Trophoblast cell (in vitro differentiated cells and primary cell): Measurements from ENCODE around the gene VSTM4.

Experiments
- DNase-seq, 2 donors: peaks; one replicate each; pipeline ENCODE4 v3.0.0-alpha.2; 2016
- H2AFZ ChIP-seq: 2 replicates; pipeline ENCODE4 v1.6.1; 2013; ENCODE audit warnings: low read length, moderate library complexity, mild to moderate bottlenecking; ENCODE audit not compliant: insufficient read depth, poor library complexity
- H2AK5ac ChIP-seq: 2 replicates; pipeline ENCODE4 v1.6.1; 2013; ENCODE audit warnings: mild to moderate bottlenecking, low read length
- H2BK120ac ChIP-seq: 2 replicates; pipeline ENCODE4 v1.6.1; 2013; ENCODE audit warnings: low read length, mild to moderate bottlenecking, moderate library complexity; ENCODE audit not compliant: insufficient read depth, poor library complexity
- H2BK12ac ChIP-seq: 2 replicates; pipeline ENCODE4 v1.6.1; 2013; ENCODE audit warnings: mild to moderate bottlenecking, low read length, moderate library complexity
- H2BK5ac ChIP-seq: 2 replicates; pipeline ENCODE4 v1.6.1; 2013; ENCODE audit warnings: low read length, low read depth, moderate library complexity, mild to moderate bottlenecking; ENCODE audit not compliant: poor library complexity
- H3K14ac ChIP-seq: 2 replicates; pipeline ENCODE4 v1.6.1; 2013; ENCODE audit warnings: mild to moderate bottlenecking, low read length
- H3K18ac ChIP-seq: 2 replicates; pipeline ENCODE4 v1.6.1; 2013; ENCODE audit warnings: mild to moderate bottlenecking, low read length
- H3K23ac ChIP-seq: 2 replicates; pipeline ENCODE4 v1.6.1; 2013; ENCODE audit warnings: low read length
- H3K27ac ChIP-seq: 2 replicates; pipeline ENCODE4 v1.5.1; 2013; ENCODE audit warnings: low read depth, mild to moderate bottlenecking, inconsistent platforms, low read length, moderate library complexity
- H3K27me3 ChIP-seq: 2 replicates; pipeline ENCODE4 v1.6.1; 2013; ENCODE audit warnings: inconsistent platforms, mild to moderate bottlenecking, low read length, moderate library complexity; ENCODE audit not compliant: insufficient read depth
- H3K36me3 ChIP-seq, 2 experiments: 1 replicate in 1 of 2; 2 replicates in 1 of 2; pipeline ENCODE4 v1.6.1; 2013; ENCODE audit warnings: low read length in 2 of 2, mild to moderate bottlenecking in 2 of 2, moderate library complexity in 1 of 2; ENCODE audit not compliant: insufficient read depth in 2 of 2, control insufficient read depth in 1 of 2
- H3K4ac ChIP-seq: 2 replicates; pipeline ENCODE4 v1.6.1; 2013; ENCODE audit warnings: low read depth, mild to moderate bottlenecking, low read length, moderate library complexity
- H3K4me1 ChIP-seq, 2 experiments: 1 replicate in 1 of 2; 2 replicates in 1 of 2; pipeline ENCODE4 v1.6.1; 2013; ENCODE audit warnings: low read length in 2 of 2, mild to moderate bottlenecking in 2 of 2, moderate library complexity in 1 of 2; ENCODE audit not compliant: insufficient read depth in 2 of 2, control insufficient read depth in 1 of 2
- H3K4me2 ChIP-seq: 2 replicates; pipeline ENCODE4 v1.6.1; 2013; ENCODE audit warnings: inconsistent platforms, mild to moderate bottlenecking, low read length, moderate library complexity
- H3K4me3 ChIP-seq: 2 replicates; pipeline ENCODE4 v1.5.1; 2013; ENCODE audit warnings: mild to moderate bottlenecking, low read depth, low read length, inconsistent platforms
- H3K79me1 ChIP-seq: one replicate; pipeline ENCODE4 v1.6.1; 2013; ENCODE audit warnings: low read length
- H3K79me2 ChIP-seq: 2 replicates; pipeline ENCODE4 v1.6.1; 2013; ENCODE audit warnings: low read length, mild to moderate bottlenecking; ENCODE audit not compliant: control insufficient read depth, insufficient read depth, poor library complexity
- H3K9ac ChIP-seq: 2 replicates; pipeline ENCODE4 v1.6.1; 2013; ENCODE audit warnings: mild to moderate bottlenecking, low read length
- H3K9me3 ChIP-seq: 2 replicates; pipeline ENCODE4 v1.6.1; 2013; ENCODE audit warnings: low read depth, mild to moderate bottlenecking, control low read depth, inconsistent platforms, low read length; ENCODE audit not compliant: insufficient read depth
- H4K12ac ChIP-seq: 2 replicates; pipeline ENCODE4 v1.6.1; 2013; ENCODE audit warnings: low read depth, mild to moderate bottlenecking, low read length, moderate library complexity
- H4K8ac ChIP-seq: 2 replicates; pipeline ENCODE4 v1.6.1; 2013; ENCODE audit warnings: low read depth, mild to moderate bottlenecking, low read length, moderate library complexity
- H4K91ac ChIP-seq: one replicate; pipeline ENCODE4 v1.6.1; 2013; ENCODE audit warnings: low read depth, mild to moderate bottlenecking, low read length, moderate library complexity
- WGBS: extraction: QIAGEN DNeasy Blood & Tissue Kit; methylation state at CpG from one replicate; pipeline ENCODE4 v1.1.7; 2013; ENCODE audit warnings: missing lambda C conversion rate; ENCODE audit not compliant: insufficient read length, insufficient coverage; ENCODE audit errors: extremely low coverage; 5-methylcytosine and 5-hydroxymethylcytosine counted together

Gene VSTM4

DNA sequence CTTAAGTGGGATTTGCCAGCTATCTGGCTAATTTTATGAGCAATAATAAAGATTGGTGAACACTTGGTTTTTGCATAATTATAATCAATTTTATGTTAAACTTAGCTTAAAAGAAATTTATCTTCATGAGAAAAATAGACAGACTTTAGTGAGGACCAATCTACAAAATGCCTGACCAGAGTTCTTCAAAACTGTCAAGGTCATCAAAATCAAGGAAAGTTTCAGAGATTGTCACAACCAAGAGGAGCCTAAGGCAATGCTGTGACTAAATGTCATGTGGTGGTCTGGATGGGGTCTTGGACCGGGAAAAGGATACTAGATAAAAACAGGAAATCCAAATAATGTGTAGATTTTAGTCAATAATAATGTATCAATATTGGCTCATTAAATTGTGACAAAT is 36.2 kb upstream of the VSTM4 start:
- no peaks in the 10 kb centered on the region for H3K4me1 ChIP-seq
- no peak for DNase-seq
- H4K91ac ChIP-seq, result no peak overlapping the region
- H3K36me3 ChIP-seq, result no peaks in the 10 kb centered on the region
- no peak overlapping the region for H3K14ac ChIP-seq
- no peaks in the 10 kb centered on the region for H3K79me2 ChIP-seq
- H3K9ac ChIP-seq, result no peak overlapping the region
- no peak overlapping the region for H3K18ac ChIP-seq
- H3K4me2 ChIP-seq, result no peak overlapping the region
- H2AFZ ChIP-seq, result no peak overlapping the region
- H3K27me3 ChIP-seq, result no peaks in the 10 kb centered on the region
- WGBS, result no CpG with 5 or more reads among the region's 1 CpG
- H3K4ac ChIP-seq, result no peak overlapping the region
- H2BK12ac ChIP-seq, result no peak overlapping the region
- no peaks in the 10 kb centered on the region for H3K79me1 ChIP-seq
- H3K27ac ChIP-seq, result no peak overlapping the region
- no peak overlapping the region for H2BK120ac ChIP-seq
- H4K8ac ChIP-seq, result no peak overlapping the region
- H3K23ac ChIP-seq, result no peak overlapping the region
- no peaks in the 10 kb centered on the region for H3K9me3 ChIP-seq
- no peak overlapping the region for H2AK5ac ChIP-seq
- H3K4me3 ChIP-seq, result no peak overlapping the region
- no peak overlapping the region for H2BK5ac ChIP-seq
- H4K12ac ChIP-seq, result no peak overlapping the region

DNA sequence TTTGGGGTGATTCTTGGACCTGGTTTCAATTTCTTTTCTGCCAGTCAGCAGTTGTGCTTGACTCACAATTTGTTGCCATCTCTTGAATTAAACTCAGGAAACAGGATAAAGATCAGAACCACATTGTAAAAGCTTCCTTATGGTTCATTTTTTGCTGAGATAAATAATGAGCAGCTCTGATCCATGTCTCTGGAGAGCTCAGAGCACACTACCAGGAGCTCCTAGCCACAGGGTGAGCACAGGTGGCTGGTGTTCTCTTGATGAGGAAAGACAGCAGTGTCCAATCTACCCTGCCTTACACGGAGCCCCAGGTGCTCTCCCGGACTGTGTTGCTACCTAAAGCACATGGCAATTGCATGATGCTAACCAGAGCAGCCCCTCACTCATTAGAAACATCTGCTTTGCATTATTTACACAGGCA is 35.7 kb upstream of the VSTM4 start:
- Histone ChIP-seq H3K27me3 (no peaks in the 10 kb centered on the region), H2BK12ac (no peak overlapping the region), H3K4me2 (no peak overlapping the region), H3K79me2 (no peaks in the 10 kb centered on the region), H3K79me1 (no peaks in the 10 kb centered on the region), H3K14ac (no peak overlapping the region), H3K23ac (no peak overlapping the region), H4K8ac (no peak overlapping the region), H2BK5ac (no peak overlapping the region), H2AFZ (no peak overlapping the region), H3K4ac (no peak overlapping the region), H2AK5ac (no peak overlapping the region), H4K91ac (no peak overlapping the region), H3K27ac (no peak overlapping the region), H3K9ac (no peak overlapping the region), H2BK120ac (no peak overlapping the region), H3K36me3 (no peaks in the 10 kb centered on the region), H4K12ac (no peak overlapping the region), H3K18ac (no peak overlapping the region), H3K9me3 (no peaks in the 10 kb centered on the region), H3K4me1 (no peaks in the 10 kb centered on the region), H3K4me3 (no peak overlapping the region)
- WGBS, result no CpG with 5 or more reads among the region's 2 CpGs
- DNase-seq, result no peak

DNA sequence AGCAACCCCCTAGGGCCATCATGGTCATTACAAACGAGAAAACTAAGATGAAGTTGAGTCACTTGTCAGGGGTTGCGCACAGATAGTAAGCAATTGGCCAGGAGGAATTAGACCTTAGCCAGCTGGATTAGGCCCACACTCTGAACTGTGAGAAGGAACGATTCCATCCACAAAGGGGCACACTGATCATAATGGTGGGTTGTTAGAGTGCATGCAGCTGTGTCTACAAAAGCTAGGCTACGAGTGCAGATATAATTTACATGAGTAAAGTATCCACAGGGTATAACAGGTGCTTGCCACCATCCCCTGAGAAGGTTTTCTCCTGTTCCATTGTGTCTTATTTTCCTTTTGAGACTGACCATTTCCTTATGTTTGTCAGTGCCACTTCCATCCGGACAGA is 35.1 kb upstream of the VSTM4 start:
- no peaks in the 10 kb centered on the region for H3K36me3 ChIP-seq
- H2BK120ac ChIP-seq, result no peak overlapping the region
- H3K79me1 ChIP-seq, result no peaks in the 10 kb centered on the region
- H2BK12ac ChIP-seq, result no peak overlapping the region
- H2BK5ac ChIP-seq, result no peak overlapping the region
- no peak overlapping the region for H3K23ac ChIP-seq
- no peak overlapping the region for H2AK5ac ChIP-seq
- H3K27ac ChIP-seq, result no peak overlapping the region
- peaks cover 2% of the 10 kb centered on the region for H3K9me3 ChIP-seq
- DNase-seq, result no peak
- H2AFZ ChIP-seq, result no peak overlapping the region
- H3K79me2 ChIP-seq, result no peaks in the 10 kb centered on the region
- H4K12ac ChIP-seq, result no peak overlapping the region
- H3K9ac ChIP-seq, result no peak overlapping the region
- no CpG with 5 or more reads among the region's 5 CpGs for WGBS
- H3K4ac ChIP-seq, result no peak overlapping the region
- no peak overlapping the region for H3K18ac ChIP-seq
- no peak overlapping the region for H4K8ac ChIP-seq
- H3K4me2 ChIP-seq, result no peak overlapping the region
- H4K91ac ChIP-seq, result no peak overlapping the region
- H3K4me1 ChIP-seq, result no peaks in the 10 kb centered on the region
- no peaks in the 10 kb centered on the region for H3K27me3 ChIP-seq
- H3K4me3 ChIP-seq, result no peak overlapping the region
- H3K14ac ChIP-seq, result no peak overlapping the region

DNA sequence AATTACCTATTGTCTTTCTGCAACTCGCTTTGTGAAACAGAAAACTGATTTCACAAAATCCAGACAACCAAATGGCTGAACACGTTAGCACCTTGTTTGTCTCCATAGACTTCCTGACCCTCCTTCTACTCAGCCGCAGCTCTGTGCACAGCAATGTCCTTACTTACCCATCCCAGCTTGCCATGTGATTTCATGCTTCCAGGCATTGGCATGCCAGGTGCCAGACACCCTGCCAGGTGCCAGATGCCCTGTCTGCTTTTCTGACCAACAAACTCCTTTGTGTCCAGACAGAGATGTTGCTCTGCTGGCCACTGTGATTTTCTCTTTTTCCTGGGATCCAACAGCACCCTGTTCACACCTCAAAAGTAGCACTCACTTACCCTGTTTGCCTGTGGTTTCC is 34.6 kb upstream of the VSTM4 start:
- H3K36me3 ChIP-seq, result no peaks in the 10 kb centered on the region
- H2BK120ac ChIP-seq, result no peak overlapping the region
- no CpG with 5 or more reads among the region's 3 CpGs for whole genome bisulfite sequencing
- H2AK5ac ChIP-seq, result no peak overlapping the region
- no peak overlapping the region for H3K14ac ChIP-seq
- H2BK12ac ChIP-seq, result no peak overlapping the region
- no peak for DNase-seq
- no peak overlapping the region for H3K18ac ChIP-seq
- no peak overlapping the region for H3K23ac ChIP-seq
- H3K4me2 ChIP-seq, result no peak overlapping the region
- H3K9me3 ChIP-seq, result peaks cover 2% of the 10 kb centered on the region
- H3K9ac ChIP-seq, result no peak overlapping the region
- no peak overlapping the region for H4K91ac ChIP-seq
- no peak overlapping the region for H4K8ac ChIP-seq
- H3K4me3 ChIP-seq, result no peak overlapping the region
- H3K4ac ChIP-seq, result no peak overlapping the region
- H3K4me1 ChIP-seq, result no peaks in the 10 kb centered on the region
- H3K27me3 ChIP-seq, result no peaks in the 10 kb centered on the region
- H2BK5ac ChIP-seq, result no peak overlapping the region
- no peaks in the 10 kb centered on the region for H3K79me2 ChIP-seq
- H4K12ac ChIP-seq, result no peak overlapping the region
- H3K79me1 ChIP-seq, result no peaks in the 10 kb centered on the region
- no peak overlapping the region for H3K27ac ChIP-seq
- no peak overlapping the region for H2AFZ ChIP-seq
